HG03196 (cell line): ENCODE data around the gene CEP120.

ENCODE experiments used
- ATAC-seq: cut with Tn5 transposase; IDR thresholded peaks from one replicate; pipeline ENCODE4 v1.9.1; 2021; ENCODE audit not compliant: unreplicated experiment

CEP120 gene

GRCh38 chr5:123304777-123305316, 118.4 kb downstream of the CEP120 start:
- ATAC-seq = no peak

GRCh38 chr5:123303802-123304201, 119.4 kb downstream of the CEP120 start:
- ATAC-seq = no peak

GRCh38 chr5:123300266-123300665, 122.9 kb downstream of the CEP120 start:
- ATAC-seq = no peak

GRCh38 chr5:123299136-123299535, 124.1 kb downstream of the CEP120 start:
- ATAC-seq = no peak

- no peak for ATAC-seq
These were observed 124.7 kb downstream of the CEP120 start for GRCh38 chr5:123298335-123299030.

GRCh38 chr5:123297866-123298265, 125.3 kb downstream of the CEP120 start:
- no peak for ATAC-seq

GRCh38 chr5:123297198-123297831, 125.9 kb downstream of the CEP120 start:
- ATAC-seq = no peak
